Neural cell (in vitro differentiated cells): Measurements from ENCODE around the gene MED29.

ENCODE experiments used
- EP300 ChIP-seq: fragments of 450-650 bp; conservative IDR thresholded peaks from 2 replicates; pipeline ENCODE4 v1.6.1; 2014; ENCODE audit warnings: antibody characterized with exemption, mild to moderate bottlenecking, moderate library complexity; ENCODE audit not compliant: poor library complexity, severe bottlenecking
- EZH2 ChIP-seq: fragments of 200-600, 300-800 bp; shearing (Covaris generic), sonication (generic); IDR thresholded peaks from 2 replicates; pipeline ENCODE4 v1.6.1; 2014; ENCODE audit warnings: antibody characterized with exemption, low read length, borderline replicate concordance, mild to moderate bottlenecking; ENCODE audit not compliant: insufficient read depth, poor library complexity, severe bottlenecking
- MXI1 ChIP-seq: fragments of 450-650 bp; conservative IDR thresholded peaks from 2 replicates; pipeline ENCODE4 v1.6.1; 2014; ENCODE audit warnings: antibody characterized with exemption, mild to moderate bottlenecking; ENCODE audit not compliant: poor library complexity, severe bottlenecking
- POLR2AphosphoS5 ChIP-seq: IDR thresholded peaks from 2 replicates; pipeline ENCODE4 v1.6.1; 2012
- RAD21 ChIP-seq: fragments of 450-650 bp; conservative IDR thresholded peaks from 2 replicates; pipeline ENCODE4 v1.6.1; 2014; ENCODE audit warnings: antibody characterized with exemption, mild to moderate bottlenecking, moderate library complexity
- TAF1 ChIP-seq: IDR thresholded peaks from 2 replicates; pipeline ENCODE4 v1.6.1; 2012; ENCODE audit warnings: low read depth
- TF ChIP-seq, protein P1 (sequence below): IDR thresholded peaks from 2 replicates; pipeline ENCODE4 v1.6.1; 2012; ENCODE audit warnings: borderline replicate concordance
- TF ChIP-seq, protein P2 (sequence below): fragments of 450-650 bp; IDR thresholded peaks from 2 replicates; pipeline ENCODE4 v1.5.1; 2014; ENCODE audit warnings: antibody characterized with exemption, mild to moderate bottlenecking, moderate library complexity; ENCODE audit not compliant: poor library complexity, severe bottlenecking

DNA sequence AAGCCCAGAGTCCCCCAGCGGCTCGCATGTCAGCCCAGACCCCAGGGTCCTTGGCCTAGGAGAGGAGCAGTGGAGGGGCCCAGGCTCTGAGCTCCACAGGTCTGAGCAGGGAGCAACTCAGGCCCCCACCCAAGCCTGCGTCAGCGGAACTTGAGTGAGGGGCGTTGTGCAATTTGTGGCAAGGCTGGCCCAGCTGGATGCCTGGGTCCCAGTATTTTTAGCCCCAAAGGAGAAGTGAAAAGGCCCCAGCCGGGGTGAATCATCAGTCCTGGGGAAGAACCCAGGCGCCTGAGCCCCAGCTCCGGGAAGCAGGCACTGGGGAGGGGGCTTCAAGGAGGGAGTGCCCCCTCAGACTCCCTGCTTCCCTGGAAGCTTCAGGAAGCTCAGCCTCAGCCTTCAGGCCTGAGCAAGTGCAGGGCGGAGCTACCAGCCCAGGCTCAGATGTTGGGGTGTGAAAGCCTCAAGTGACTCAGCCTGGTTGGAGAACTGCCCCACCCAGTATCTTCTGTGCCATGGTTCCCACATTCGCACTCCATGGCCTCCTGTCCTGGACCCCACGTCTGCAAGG, 7.2 kb downstream of the MED29 start:
- TF ChIP-seq POLR2AphosphoS5 (no peak), RAD21 (no peak), EZH2 (no peak), EP300 (no peak), TAF1 (no peak), MXI1 (no peak)
- TF ChIP-seq, protein P1, sequence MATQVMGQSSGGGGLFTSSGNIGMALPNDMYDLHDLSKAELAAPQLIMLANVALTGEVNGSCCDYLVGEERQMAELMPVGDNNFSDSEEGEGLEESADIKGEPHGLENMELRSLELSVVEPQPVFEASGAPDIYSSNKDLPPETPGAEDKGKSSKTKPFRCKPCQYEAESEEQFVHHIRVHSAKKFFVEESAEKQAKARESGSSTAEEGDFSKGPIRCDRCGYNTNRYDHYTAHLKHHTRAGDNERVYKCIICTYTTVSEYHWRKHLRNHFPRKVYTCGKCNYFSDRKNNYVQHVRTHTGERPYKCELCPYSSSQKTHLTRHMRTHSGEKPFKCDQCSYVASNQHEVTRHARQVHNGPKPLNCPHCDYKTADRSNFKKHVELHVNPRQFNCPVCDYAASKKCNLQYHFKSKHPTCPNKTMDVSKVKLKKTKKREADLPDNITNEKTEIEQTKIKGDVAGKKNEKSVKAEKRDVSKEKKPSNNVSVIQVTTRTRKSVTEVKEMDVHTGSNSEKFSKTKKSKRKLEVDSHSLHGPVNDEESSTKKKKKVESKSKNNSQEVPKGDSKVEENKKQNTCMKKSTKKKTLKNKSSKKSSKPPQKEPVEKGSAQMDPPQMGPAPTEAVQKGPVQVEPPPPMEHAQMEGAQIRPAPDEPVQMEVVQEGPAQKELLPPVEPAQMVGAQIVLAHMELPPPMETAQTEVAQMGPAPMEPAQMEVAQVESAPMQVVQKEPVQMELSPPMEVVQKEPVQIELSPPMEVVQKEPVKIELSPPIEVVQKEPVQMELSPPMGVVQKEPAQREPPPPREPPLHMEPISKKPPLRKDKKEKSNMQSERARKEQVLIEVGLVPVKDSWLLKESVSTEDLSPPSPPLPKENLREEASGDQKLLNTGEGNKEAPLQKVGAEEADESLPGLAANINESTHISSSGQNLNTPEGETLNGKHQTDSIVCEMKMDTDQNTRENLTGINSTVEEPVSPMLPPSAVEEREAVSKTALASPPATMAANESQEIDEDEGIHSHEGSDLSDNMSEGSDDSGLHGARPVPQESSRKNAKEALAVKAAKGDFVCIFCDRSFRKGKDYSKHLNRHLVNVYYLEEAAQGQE = no peak
- TF ChIP-seq, protein P2, sequence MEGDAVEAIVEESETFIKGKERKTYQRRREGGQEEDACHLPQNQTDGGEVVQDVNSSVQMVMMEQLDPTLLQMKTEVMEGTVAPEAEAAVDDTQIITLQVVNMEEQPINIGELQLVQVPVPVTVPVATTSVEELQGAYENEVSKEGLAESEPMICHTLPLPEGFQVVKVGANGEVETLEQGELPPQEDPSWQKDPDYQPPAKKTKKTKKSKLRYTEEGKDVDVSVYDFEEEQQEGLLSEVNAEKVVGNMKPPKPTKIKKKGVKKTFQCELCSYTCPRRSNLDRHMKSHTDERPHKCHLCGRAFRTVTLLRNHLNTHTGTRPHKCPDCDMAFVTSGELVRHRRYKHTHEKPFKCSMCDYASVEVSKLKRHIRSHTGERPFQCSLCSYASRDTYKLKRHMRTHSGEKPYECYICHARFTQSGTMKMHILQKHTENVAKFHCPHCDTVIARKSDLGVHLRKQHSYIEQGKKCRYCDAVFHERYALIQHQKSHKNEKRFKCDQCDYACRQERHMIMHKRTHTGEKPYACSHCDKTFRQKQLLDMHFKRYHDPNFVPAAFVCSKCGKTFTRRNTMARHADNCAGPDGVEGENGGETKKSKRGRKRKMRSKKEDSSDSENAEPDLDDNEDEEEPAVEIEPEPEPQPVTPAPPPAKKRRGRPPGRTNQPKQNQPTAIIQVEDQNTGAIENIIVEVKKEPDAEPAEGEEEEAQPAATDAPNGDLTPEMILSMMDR = no peak
